Activated CD8-positive, alpha-beta memory T cell treated with anti-CD3 and anti-CD28 coated beads, Interleukin-2, amount 50 U/mL, for 4 hours (primary cell): ENCODE measurements around the gene RAD9B.
"Not testable (repeated sequence)": the region's sequence is repeated elsewhere in the genome, so short reads cannot be mapped to it uniquely, and the experiment has no call there.

ENCODE experiments used
- DNase-seq: peaks from one replicate; pipeline ENCODE4 v3.0.0-alpha.2; 2020

The RAD9B gene

GRCh38 chr12:110501752-110502738, at the start of gene RAD9B, which contains the start of gene VPS29:
Gene RAD9B (plus strand): TSS chr12:110502331. CDS start chr12:110502338, 7 bp downstream.
Gene VPS29 (minus strand): TSS chr12:110502111. CDS start chr12:110502051, 60 bp downstream.
- DNase-seq, result peak; percentile 98

GRCh38 chr12:110453569-110454296, 48.4 kb upstream of the RAD9B start:
- DNase-seq, result no peak

DNA sequence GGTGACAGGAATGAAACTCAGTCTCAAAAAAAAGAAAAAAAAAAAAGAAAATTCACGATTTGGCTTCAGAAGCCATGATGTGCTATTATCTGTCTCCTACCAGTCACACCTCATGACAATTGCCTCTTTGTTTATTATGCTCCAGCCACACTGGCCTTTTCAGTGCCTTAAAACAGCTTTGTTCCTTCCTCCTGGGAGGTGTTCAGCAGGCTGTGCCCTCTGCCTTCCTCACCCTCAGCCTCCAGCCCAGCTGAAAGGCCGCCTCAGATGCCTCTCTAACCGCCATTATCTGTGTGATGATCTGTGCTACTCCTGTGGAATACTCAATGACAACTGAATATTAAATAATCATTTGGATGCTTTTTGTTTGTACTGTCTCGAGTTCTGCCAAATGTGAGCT, 43.4 kb upstream of the RAD9B start:
- no peak for DNase-seq

DNA sequence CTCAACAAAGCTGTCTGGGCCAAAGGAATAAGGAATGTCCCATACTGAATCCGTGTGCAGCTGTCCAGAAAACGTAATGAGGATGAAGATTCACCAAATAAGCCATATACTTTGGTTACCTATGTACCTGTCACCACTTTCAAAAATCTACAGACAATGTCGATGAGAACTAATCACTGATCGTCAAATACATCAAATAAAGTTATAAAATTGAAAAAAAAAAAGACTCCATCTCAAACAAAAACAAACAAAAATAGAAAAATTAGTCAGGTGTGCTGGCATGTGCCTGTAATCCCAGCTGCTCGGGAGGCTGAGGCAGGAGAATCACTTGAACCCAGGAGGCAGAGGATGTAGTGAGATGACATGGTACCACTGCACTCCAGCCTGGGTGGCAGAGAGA, 40.9 kb upstream of the RAD9B start:
- not testable (repeated sequence) for DNase-seq

- DNase-seq, result no peak
Observed at GRCh38 chr12:110465024-110465423, 37.1 kb upstream of the RAD9B start.

DNA sequence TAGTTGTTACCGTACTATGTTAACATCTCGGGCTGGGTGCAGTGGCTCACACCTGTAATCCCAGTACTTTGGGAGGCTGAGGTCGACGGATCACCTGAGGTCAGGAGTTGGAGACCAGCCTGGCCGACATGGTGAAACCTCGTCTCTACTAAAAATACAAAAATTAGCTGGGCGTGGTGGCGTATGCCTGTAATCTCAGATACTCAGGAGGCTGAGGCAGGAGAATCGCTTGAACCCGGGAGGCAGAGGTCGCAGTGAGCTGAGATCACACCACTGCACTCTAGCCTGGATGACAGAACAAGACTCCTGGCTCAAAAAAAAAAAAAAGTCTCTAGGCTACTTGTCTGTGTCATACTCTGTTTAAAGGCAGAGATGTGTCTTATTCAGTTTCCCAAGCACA, 36.4 kb upstream of the RAD9B start:
- not testable (repeated sequence) for DNase-seq

DNA sequence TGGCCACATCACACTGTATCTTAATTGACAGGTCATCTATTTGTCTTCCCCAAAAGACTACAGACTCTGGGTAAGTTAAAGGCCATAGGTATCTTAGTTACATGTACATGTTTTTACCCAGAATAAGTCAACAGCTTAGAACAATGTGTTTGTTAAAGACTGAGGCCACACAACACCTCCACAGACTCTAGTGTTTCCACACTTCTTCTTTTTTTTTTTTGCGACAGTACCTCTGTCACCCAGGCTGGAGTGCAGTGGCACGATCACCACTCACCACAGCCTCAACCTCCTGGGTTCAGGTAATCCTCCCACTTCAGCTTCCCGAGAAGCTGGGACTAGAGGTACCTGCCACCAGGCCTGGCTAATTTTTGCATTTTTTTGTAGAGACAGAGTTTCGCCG, 35.3 kb upstream of the RAD9B start:
- DNase-seq, result no peak

GRCh38 chr12:110467847-110468213, 34.3 kb upstream of the RAD9B start:
- DNase-seq, result no peak

DNA sequence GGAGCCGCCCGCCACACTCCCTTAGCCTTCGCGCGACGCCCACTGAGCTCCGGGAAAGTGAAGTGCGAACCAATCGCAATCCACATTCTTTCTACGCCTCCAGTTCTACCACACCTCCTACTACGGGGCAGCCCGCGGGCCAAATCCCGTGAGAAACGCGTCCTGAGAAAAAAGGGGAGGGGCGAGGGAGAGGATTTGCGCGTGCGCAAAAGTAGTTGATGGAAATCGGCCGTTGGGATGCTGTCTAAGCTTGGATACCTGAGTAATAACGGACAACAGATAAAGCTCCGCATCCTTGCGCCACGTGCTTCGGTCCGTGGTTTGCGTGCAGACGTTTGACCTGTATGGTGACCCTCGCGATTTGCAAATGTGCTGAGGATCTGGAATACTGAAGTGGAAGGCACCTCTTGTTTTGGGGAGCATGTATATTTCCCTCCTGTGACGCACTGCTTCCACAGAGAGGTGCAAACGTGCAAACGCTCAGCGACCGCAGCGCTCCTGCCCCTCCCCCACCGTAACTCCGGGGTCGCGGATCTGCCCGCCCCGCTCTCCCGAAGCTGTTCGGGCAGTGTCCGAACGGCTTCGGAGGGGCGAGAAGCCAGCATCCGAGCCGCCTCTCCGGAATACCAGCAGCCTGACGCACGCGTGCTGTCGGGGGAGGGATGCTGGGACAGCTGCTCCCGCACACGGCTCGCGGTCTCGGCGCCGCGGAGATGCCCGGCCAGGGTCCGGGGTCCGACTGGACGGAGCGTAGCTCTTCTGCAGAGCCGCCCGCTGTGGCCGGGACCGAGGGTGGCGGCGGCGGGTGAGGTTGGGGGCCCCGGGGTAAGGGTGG, 33.7 kb upstream of the RAD9B start, which contains the start of the genes FAM216A and GPN3:
FAM216A (plus strand) TSS at position 632 of the 835 bp plus-strand sequence; CDS start at position 663, 31 bp downstream.
GPN3 (minus strand) TSS at position 44 of the 835 bp plus-strand sequence. CDS start 54 bp downstream, outside the sequence.
- DNase-seq, result peak; percentile 91

GRCh38 chr12:110475426-110475825, 26.7 kb upstream of the RAD9B start:
- no peak for DNase-seq

- DNase-seq, result no peak
Observed at GRCh38 chr12:110498984-110499706, 3.0 kb upstream of the RAD9B start.

DNA sequence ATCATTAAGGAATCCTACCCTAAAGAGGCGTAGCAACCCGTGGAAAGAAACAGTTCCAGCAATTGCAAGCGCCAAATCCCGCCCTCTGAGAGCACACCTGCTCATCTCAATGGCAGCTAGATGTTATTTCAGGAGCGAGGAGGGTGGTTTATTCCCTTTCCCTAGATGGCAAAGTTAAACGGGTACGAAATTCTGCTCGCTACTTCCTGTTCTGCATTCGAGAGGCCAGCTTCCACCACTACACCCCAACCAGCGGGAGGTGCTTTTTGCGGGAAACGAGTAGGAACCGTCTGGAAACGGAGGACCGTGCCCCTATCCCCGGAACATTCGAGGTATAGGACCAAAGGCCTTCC, 756 bp upstream of the RAD9B start:
- DNase-seq, result no peak

GRCh38 chr12:110503432-110503831, 1.3 kb downstream of the RAD9B start:
- no peak for DNase-seq

DNA sequence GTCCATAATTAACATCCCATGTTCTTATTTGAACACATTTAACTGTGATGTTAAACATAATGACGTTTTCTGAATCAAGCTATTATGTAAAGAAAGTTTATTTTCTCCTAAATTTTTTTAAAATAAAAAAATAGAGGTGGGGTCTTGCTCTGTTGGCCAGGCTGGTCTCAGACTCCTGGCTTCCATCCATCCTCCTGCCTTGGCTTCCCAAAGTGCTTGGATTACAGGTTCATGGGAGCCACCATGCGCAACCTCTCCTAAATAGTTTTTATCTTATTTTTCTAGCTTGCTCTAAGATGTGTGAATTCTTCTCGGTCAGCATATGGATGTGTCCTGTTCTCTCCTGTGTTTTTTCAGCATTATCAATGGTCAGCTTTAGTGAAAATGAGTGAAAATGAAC, 3.2 kb downstream of the RAD9B start:
- DNase-seq, result no peak

DNA sequence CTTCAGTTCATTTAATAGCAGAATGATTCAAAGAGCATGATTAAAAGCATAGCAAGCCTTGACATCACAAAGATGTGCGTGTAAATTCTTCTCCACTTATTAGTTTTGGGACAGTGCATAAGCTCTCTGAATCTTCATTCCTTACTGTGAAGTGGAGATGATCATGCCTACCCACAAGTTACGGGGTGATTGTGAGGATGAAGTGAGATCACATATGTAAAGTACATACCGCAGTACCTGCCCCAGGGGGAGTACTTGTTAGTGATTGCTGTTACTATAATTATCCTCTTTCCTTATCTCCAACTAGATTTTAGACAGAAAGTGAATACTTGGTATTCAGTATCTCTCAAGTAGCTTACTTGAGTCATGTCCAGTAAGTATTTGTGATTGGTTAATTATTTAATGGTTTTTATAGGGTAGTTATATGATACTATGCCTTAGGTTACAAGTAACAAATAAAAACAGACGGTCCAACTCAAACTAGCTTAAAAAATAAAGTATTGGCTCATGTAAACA, 6.0 kb downstream of the RAD9B start:
- no peak for DNase-seq

DNA sequence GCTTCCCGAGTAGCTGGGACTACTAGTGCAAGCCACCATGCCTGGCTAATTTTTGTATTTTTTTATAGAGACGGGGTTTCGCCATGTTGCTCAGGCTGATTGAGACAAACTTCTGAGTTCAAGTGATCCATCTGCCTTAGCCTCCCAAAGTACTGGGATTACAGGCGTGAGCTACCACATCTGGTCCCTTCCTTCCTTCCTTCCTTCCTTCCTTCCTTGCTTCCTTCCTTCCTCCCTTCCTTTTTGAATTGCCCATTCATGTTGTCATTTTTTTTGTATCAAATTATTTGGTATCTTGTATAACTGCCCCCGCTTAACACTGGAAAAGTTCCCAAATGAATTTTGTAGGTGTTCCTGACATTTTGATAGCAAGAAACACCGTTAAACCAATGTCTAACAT, 11.7 kb downstream of the RAD9B start:
- DNase-seq, result no peak

GRCh38 chr12:110514363-110514762, 12.2 kb downstream of the RAD9B start:
- DNase-seq, result no peak

DNA sequence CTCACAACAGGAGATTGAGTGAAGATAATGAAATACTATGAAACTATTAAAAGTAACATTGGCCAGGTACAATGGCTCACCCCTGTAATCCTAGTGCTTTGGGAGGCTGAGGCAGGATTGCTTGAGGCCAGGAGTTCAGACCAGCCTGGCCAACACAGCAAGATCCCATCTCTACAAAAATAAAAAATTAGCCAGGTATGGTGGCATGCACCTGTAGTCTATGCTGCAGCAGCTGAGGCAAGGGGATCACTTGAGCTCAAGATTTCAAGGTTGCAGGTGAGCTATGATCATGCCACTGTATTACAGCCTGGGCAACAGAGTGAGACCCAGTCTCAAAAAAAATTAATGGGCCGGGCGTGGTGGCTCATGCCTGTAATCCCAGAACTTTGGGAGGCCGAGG, 14.9 kb downstream of the RAD9B start:
- no peak for DNase-seq

GRCh38 chr12:110518014-110518413, 15.9 kb downstream of the RAD9B start:
- not testable (repeated sequence) for DNase-seq

DNA sequence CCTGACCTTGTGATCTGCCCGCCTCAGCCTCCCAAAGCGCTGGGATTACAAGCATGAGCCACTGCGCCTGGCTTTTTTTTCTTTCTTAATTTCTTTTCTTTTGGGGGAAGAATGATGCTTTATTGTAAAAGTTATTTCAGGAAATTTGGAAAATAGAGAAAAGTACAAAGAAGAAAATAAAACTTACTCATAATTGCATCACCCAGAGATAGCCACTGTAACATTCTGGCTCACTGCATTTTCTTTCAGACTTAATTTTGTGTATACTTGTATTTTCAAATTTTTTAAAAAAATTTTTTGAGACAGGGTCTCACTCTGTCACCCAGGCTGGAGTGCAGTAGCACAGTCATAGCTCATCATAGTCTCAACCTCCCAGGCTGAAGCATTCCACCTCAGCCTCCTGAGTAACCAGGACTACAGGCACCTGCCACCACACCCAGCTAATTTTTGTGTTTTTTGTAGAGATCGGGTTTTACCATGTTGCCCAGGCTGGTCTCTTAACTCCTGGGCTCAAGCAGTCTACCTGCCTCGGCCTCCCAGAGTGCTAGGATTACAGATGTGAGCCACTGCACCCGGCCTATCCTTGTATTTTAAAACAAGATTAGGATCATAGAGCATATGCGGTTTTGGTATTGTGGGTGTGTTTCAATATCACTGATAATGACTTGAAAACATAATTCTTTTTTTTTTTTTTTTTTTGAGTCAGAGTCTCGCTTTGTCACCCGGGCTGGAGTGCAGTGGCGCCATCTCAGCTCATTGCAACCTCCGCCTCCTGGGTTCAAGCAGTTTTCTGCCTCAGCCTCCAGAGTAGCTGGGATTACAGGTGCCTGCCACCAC, 19.0 kb downstream of the RAD9B start:
- DNase-seq, result not testable (repeated sequence)
